ENCODE measurements around the gene CREB5. TPM values are rescaled to one million over a fixed set of nuclear protein-coding genes. Genes with fewer than 3 reads are reported as not detected.

Gene CREB5
- total and polyA plus RNA-seq, 2 of the 8 experiments (the other 6 are each of a cell fraction or from before 2014, with no cell fraction given): 2.4 to 2.7 TPM

DNA sequence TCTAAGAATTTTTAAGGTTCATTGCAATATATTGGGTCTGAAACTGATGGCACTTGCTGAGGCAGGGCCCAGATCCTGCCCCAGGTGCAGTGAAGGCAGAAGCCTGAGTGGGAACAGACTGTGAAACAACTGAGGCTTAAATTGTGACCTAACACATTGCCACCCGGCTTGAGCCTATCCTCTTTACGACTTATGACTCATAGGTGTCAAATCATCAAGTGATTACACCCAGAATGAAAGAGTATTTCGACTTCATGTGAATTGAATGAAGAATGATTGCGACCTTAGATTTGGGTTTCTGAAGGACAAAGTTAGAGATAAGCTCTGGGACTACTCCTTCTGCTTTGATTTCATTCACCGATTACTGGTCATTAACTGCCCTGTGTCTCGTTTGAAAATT is 200.9 kb downstream of the CREB5 start:
- Histone ChIP-seq H2AFZ (ENCODE audit: low read length) (no peak overlapping the region), H3K56ac (replicated peaks; ENCODE audit: insufficient read length, low read depth, low read length) (no peak overlapping the region), H3K14ac (ENCODE audit: insufficient read length) (no peak overlapping the region), H3K18ac (ENCODE audit: extremely low read depth, low read length) (no peak overlapping the region), H3K4me2 (ENCODE audit: insufficient read depth in 1 of 2, low read depth in 2 of 2, low read length in 2 of 2) (no peak overlapping the region), H4K5ac (ENCODE audit: insufficient read length, low read depth, low read length) (no peak overlapping the region), H4K8ac (ENCODE audit: extremely low read depth, insufficient read depth, low read length) (no peak overlapping the region), H3K27ac (ENCODE audit: low read depth, low read length) (no peak overlapping the region), H2BK120ac (replicated peaks; ENCODE audit: low read depth, low read length) (no peak overlapping the region), H3K79me2 (ENCODE audit: control insufficient read depth in 1 of 2, insufficient read depth in 2 of 2, low read length in 2 of 2) (no peaks in the 10 kb centered on the region), H2BK12ac (ENCODE audit: low read depth, low read length) (no peak overlapping the region), H3K23me2 (ENCODE audit: low read depth, low read length) (no peaks in the 10 kb centered on the region; the same call in 1 of the 2 replicates), H2BK15ac (ENCODE audit: low read length) (no peak overlapping the region), H3K4ac (replicated peaks; ENCODE audit: insufficient read length, low read depth, low read length) (no peak overlapping the region), H3K36me3 (ENCODE audit: control insufficient read depth in 2 of 4, insufficient read depth in 4 of 4, low read length in 3 of 4) (no peaks in the 10 kb centered on the region), H3K4me3 (ENCODE audit: extremely low read depth in 1 of 4, insufficient read depth in 2 of 4, low read depth in 3 of 4, low read length in 4 of 4) (no peak overlapping the region), H2AK5ac (ENCODE audit: low read depth, low read length) (no peak overlapping the region), H2BK5ac (ENCODE audit: low read depth, low read length) (no peak overlapping the region), H3K23ac (ENCODE audit: insufficient read length) (no peak overlapping the region), H3K27me3 (replicated peaks in 1 of 4; ENCODE audit: control insufficient read depth in 3 of 4, extremely low read depth in 1 of 4, insufficient read depth in 3 of 4, low read length in 3 of 4) (no peaks in the 10 kb centered on the region), H3K9me3 (ENCODE audit: insufficient read depth in 2 of 2, low read depth in 1 of 2, low read length in 1 of 2) (no peaks in the 10 kb centered on the region), H3K79me1 (ENCODE audit: low read depth, low read length) (no peaks in the 10 kb centered on the region), H4K20me1 (replicated peaks in 1 of 2; ENCODE audit: control insufficient read depth in 1 of 2, insufficient read depth in 2 of 2, low read length in 2 of 2) (no peaks in the 10 kb centered on the region), H2BK20ac (ENCODE audit: low read length) (no peak overlapping the region), H3K4me1 (replicated peaks in 1 of 4; ENCODE audit: control insufficient read depth in 3 of 4, insufficient read depth in 4 of 4, low read length in 3 of 4) (peaks cover 0 to 2% (median 0%) of the 10 kb centered on the region in 4 experiments; a peak in 1 of 7 replicates), H4K91ac (replicated peaks; ENCODE audit: insufficient read length, low read length) (no peak overlapping the region), H3K9ac (replicated peaks in 1 of 4; ENCODE audit: extremely low read depth in 1 of 4, low read depth in 3 of 4, low read length in 3 of 4) (no peak overlapping the region)
- DNase-seq (ENCODE audit: low read depth in 1 of 2, low spot score in 2 of 2): no peak
- ChIA-PET POLR2A (ENCODE audit: partially characterized antibody) (interaction anchor here (0.9 kb wide), 1 partner anchor 14 kb away, joined by 3 read pairs; no protein-coding TSS in a partner anchor), CTCF (ENCODE audit: partially characterized antibody) (interaction anchor here (1.1 to 4.9 kb wide), 4 partner anchors 14 to 296 kb away, joined by 3 to 38 read pairs (median 6); no protein-coding TSS in a partner anchor)
- WGBS, 2 experiments (ENCODE audit: extremely low coverage in 1 of 2, insufficient coverage in 1 of 2, insufficient read length in 1 of 2, insufficient replicate concordance in 2 of 2, low coverage in 1 of 2, low lambda C conversion rate in 2 of 2, missing lambda C conversion rate in 1 of 2): 91% methylated on average over 6 of the region's 6 CpGs; no CpG with 5 or more reads in 1 of the 2 experiments
- FAIRE-seq: no peak
- TF ChIP-seq, protein P1, sequence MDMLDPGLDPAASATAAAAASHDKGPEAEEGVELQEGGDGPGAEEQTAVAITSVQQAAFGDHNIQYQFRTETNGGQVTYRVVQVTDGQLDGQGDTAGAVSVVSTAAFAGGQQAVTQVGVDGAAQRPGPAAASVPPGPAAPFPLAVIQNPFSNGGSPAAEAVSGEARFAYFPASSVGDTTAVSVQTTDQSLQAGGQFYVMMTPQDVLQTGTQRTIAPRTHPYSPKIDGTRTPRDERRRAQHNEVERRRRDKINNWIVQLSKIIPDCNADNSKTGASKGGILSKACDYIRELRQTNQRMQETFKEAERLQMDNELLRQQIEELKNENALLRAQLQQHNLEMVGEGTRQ (IDR thresholded peaks at IDR 0.05; ENCODE audit: low read length): no peak
- TF ChIP-seq KDM4A (IDR thresholded peaks at IDR 0.05; ENCODE audit: low read depth, low read length, severe bottlenecking): no peak
- no peak for TF ChIP-seq CREB1 (IDR thresholded peaks at IDR 0.05)
- TF ChIP-seq JUND (IDR thresholded peaks at IDR 0.05; ENCODE audit: low read length): no peak
- TF ChIP-seq RNF2 (IDR thresholded peaks at IDR 0.05; ENCODE audit: borderline replicate concordance, low read depth, low read length, missing control alignments, poor library complexity, severe bottlenecking): no peak
- TF ChIP-seq ASH2L (IDR thresholded peaks at IDR 0.05; ENCODE audit: low read length): no peak
- no peak for TF ChIP-seq EP300 (IDR thresholded peaks at IDR 0.05; ENCODE audit: borderline replicate concordance in 1 of 2, low read depth in 2 of 2, low read length in 2 of 2)
- TF ChIP-seq, protein P2, sequence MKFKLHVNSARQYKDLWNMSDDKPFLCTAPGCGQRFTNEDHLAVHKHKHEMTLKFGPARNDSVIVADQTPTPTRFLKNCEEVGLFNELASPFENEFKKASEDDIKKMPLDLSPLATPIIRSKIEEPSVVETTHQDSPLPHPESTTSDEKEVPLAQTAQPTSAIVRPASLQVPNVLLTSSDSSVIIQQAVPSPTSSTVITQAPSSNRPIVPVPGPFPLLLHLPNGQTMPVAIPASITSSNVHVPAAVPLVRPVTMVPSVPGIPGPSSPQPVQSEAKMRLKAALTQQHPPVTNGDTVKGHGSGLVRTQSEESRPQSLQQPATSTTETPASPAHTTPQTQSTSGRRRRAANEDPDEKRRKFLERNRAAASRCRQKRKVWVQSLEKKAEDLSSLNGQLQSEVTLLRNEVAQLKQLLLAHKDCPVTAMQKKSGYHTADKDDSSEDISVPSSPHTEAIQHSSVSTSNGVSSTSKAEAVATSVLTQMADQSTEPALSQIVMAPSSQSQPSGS (IDR thresholded peaks at IDR 0.05; ENCODE audit: low read length): no peak
- TF ChIP-seq RAD21 (IDR thresholded peaks at IDR 0.05 in 1 of 2, conservative IDR thresholded peaks at IDR 0.05 in 1 of 2; ENCODE audit: low read depth in 2 of 2, low read length in 2 of 2): no peak
- TF ChIP-seq EGR1 (IDR thresholded peaks at IDR 0.05; ENCODE audit: borderline replicate concordance, low read depth, low read length): no peak
